CD4-positive, alpha-beta T cell treated with Interleukin-12 subunit alpha and Interleukin-12 subunit beta, for 1 hour (primary cell): ENCODE results near the gene LAYN.

Experiments
- DNase-seq: peaks from one replicate; pipeline ENCODE4 v3.0.0-alpha.2; 2020

LAYN gene

GRCh38 chr11:111531687-111532364, 8.7 kb upstream of the LAYN start:
- peak; percentile 33 for DNase-seq

GRCh38 chr11:111532365-111532709, 8.2 kb upstream of the LAYN start:
- no peak for DNase-seq

- DNase-seq, result no peak
Measured at GRCh38 chr11:111535281-111535680, 5.2 kb upstream of the LAYN start.

GRCh38 chr11:111537336-111537860, 3.1 kb upstream of the LAYN start:
- DNase-seq, result no peak

- DNase-seq, result no peak
Measured at GRCh38 chr11:111538407-111539114, 2.0 kb upstream of the LAYN start.

- DNase-seq, result no peak
Measured at GRCh38 chr11:111539426-111540113, 950 bp upstream of the LAYN start.

- no peak for DNase-seq
Measured at GRCh38 chr11:111540937-111541253, 375 bp downstream of the LAYN start.

- peak; percentile 11 for DNase-seq
Measured at GRCh38 chr11:111541254-111542061, 938 bp downstream of the LAYN start.

GRCh38 chr11:111542606-111543275, 2.2 kb downstream of the LAYN start:
- no peak for DNase-seq

GRCh38 chr11:111548525-111548924, 8.0 kb downstream of the LAYN start:
- no peak for DNase-seq

- no peak for DNase-seq
Measured at GRCh38 chr11:111549196-111549868, 8.8 kb downstream of the LAYN start.

GRCh38 chr11:111549869-111550203, 9.3 kb downstream of the LAYN start:
- no peak for DNase-seq

GRCh38 chr11:111550258-111550657, 9.7 kb downstream of the LAYN start:
- DNase-seq, result no peak

- DNase-seq, result no peak
Measured at GRCh38 chr11:111554532-111554931, 14.0 kb downstream of the LAYN start.

- DNase-seq, result no peak
Measured at GRCh38 chr11:111555255-111555654, 14.7 kb downstream of the LAYN start.

- DNase-seq, result no peak
Measured at GRCh38 chr11:111557425-111558111, 17.0 kb downstream of the LAYN start.

- DNase-seq, result no peak
Measured at GRCh38 chr11:111559800-111560464, 19.4 kb downstream of the LAYN start.

- DNase-seq, result no peak
Measured at GRCh38 chr11:111560800-111561199, 20.3 kb downstream of the LAYN start.

- no peak for DNase-seq
Measured at GRCh38 chr11:111561306-111561705, 20.8 kb downstream of the LAYN start.

- no peak for DNase-seq
Measured at GRCh38 chr11:111561791-111562325, 21.3 kb downstream of the LAYN start.
